ENCODE measurements around the gene ATP6V1A.

ATP6V1A gene

GRCh38 chr3:113751141-113751540 lies 4.3 kb downstream of the ATP6V1A start:
- Histone ChIP-seq H3K4me3 (replicated peaks; ENCODE audit: insufficient read depth, low read length) (no peak overlapping the region), H3K27me3 (ENCODE audit: insufficient read depth, poor library complexity, severe bottlenecking) (no peaks in the 10 kb centered on the region), H3K27ac (replicated peaks) (no peak overlapping the region)
- no peak for TF ChIP-seq SPI1 (IDR thresholded peaks at IDR 0.05; ENCODE audit: borderline replicate concordance, low read depth)
- TF ChIP-seq CTCF (IDR thresholded peaks at IDR 0.05; ENCODE audit: insufficient read depth, low read length) = no peak
- TF ChIP-seq, protein P1, sequence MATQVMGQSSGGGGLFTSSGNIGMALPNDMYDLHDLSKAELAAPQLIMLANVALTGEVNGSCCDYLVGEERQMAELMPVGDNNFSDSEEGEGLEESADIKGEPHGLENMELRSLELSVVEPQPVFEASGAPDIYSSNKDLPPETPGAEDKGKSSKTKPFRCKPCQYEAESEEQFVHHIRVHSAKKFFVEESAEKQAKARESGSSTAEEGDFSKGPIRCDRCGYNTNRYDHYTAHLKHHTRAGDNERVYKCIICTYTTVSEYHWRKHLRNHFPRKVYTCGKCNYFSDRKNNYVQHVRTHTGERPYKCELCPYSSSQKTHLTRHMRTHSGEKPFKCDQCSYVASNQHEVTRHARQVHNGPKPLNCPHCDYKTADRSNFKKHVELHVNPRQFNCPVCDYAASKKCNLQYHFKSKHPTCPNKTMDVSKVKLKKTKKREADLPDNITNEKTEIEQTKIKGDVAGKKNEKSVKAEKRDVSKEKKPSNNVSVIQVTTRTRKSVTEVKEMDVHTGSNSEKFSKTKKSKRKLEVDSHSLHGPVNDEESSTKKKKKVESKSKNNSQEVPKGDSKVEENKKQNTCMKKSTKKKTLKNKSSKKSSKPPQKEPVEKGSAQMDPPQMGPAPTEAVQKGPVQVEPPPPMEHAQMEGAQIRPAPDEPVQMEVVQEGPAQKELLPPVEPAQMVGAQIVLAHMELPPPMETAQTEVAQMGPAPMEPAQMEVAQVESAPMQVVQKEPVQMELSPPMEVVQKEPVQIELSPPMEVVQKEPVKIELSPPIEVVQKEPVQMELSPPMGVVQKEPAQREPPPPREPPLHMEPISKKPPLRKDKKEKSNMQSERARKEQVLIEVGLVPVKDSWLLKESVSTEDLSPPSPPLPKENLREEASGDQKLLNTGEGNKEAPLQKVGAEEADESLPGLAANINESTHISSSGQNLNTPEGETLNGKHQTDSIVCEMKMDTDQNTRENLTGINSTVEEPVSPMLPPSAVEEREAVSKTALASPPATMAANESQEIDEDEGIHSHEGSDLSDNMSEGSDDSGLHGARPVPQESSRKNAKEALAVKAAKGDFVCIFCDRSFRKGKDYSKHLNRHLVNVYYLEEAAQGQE (IDR thresholded peaks at IDR 0.05; ENCODE audit: insufficient replicate concordance, low read depth) = no peak
- no peak for TF ChIP-seq POLR2AphosphoS5 (IDR thresholded peaks at IDR 0.05; ENCODE audit: low read depth)
- no peak for TF ChIP-seq GABPA (IDR thresholded peaks at IDR 0.05; ENCODE audit: low read depth)
- DNase-seq (ENCODE audit: low read depth in 1 of 2, low spot score in 1 of 2) = no peak

DNA sequence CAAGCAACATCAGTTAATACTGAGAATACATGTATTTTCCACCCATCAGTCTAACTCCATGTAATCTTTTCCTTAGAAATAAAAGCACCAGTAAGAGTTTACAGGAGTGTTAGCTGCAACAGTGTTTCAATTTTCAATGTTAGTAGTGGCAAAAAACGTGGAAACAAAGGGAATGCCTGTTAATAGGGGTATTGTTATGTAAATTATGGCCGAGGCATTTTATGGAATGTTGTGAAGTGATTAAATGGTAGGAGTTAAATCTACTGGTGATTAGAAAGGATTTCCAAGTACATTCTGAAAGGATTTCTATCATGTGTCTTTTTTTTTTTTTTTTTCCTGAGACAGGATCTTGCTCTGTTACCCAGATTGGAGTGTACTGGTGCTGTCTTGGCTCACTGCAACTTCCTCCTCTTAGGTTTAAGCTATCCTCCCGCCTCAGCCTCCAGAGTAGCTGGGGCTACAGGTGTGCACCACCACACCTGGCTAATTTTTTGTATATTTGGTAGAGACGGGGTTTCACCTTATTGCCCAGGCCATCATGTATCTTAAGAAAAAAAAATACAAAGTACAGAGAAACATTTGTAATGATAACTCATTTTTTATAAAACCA lies 6.6 kb downstream of the ATP6V1A start:
- H3K4me3 ChIP-seq (replicated peaks; ENCODE audit: insufficient read depth, low read length) = no peak overlapping the region
- DNase-seq (ENCODE audit: low read depth in 1 of 2, low spot score in 1 of 2) = no peak
- no peak overlapping the region for H3K27ac ChIP-seq (replicated peaks)
- no peak for TF ChIP-seq CTCF (IDR thresholded peaks at IDR 0.05; ENCODE audit: insufficient read depth, low read length)
- TF ChIP-seq, protein P1 (IDR thresholded peaks at IDR 0.05; ENCODE audit: insufficient replicate concordance, low read depth) = no peak
- no peak for TF ChIP-seq SPI1 (IDR thresholded peaks at IDR 0.05; ENCODE audit: borderline replicate concordance, low read depth)
- H3K27me3 ChIP-seq (ENCODE audit: insufficient read depth, poor library complexity, severe bottlenecking) = no peaks in the 10 kb centered on the region

GRCh38 chr3:113754494-113755159 lies 7.8 kb downstream of the ATP6V1A start:
- H3K27me3 ChIP-seq (ENCODE audit: insufficient read depth, poor library complexity, severe bottlenecking) = no peaks in the 10 kb centered on the region
- no peak overlapping the region for H3K27ac ChIP-seq (replicated peaks)
- TF ChIP-seq POLR2AphosphoS5 (IDR thresholded peaks at IDR 0.05; ENCODE audit: low read depth) = no peak
- TF ChIP-seq, protein P1 (IDR thresholded peaks at IDR 0.05; ENCODE audit: insufficient replicate concordance, low read depth) = no peak
- no peak for TF ChIP-seq SPI1 (IDR thresholded peaks at IDR 0.05; ENCODE audit: borderline replicate concordance, low read depth)
- no peak for TF ChIP-seq CTCF (IDR thresholded peaks at IDR 0.05; ENCODE audit: insufficient read depth, low read length)
- no peak for TF ChIP-seq GABPA (IDR thresholded peaks at IDR 0.05; ENCODE audit: low read depth)
- no peak overlapping the region for H3K4me3 ChIP-seq (replicated peaks; ENCODE audit: insufficient read depth, low read length)
- no peak for DNase-seq (ENCODE audit: low read depth in 1 of 2, low spot score in 1 of 2)

All from HL-60 (cell line).